SK-N-SH (cell line): ENCODE results near the gene RNF180. TPM values are rescaled to one million over a fixed set of nuclear protein-coding genes. Genes with fewer than 3 reads are reported as not detected.

Source experiments
- CTCF ChIA-PET: fragments of 300-600, 350-600 bp; formaldehyde crosslinking; extraction: SDS; loops from one replicate; lab custom pipeline; 2021; lab: Yijun Ruan, JAX
- POLR2A ChIA-PET: fragments of 350-600 bp; sonication (Branson Sonifier 250); formaldehyde crosslinking; extraction: SDS; loops from one replicate; lab custom pipeline; 2020; ENCODE audit warnings: antibody characterized with exemption, inconsistent platforms; lab: Yijun Ruan, JAX
- DNase-seq: peaks from one replicate; pipeline ENCODE4 v3.0.0; 2012
- H2AFZ ChIP-seq: fragments of 200-600 bp; sonication (generic); 2 replicates; pipeline ENCODE4 v1.8.1; 2016; ENCODE audit warnings: antibody characterized with exemption, mild to moderate bottlenecking, low read depth
- H3F3A ChIP-seq: fragments of 200-600 bp; sonication (generic); replicated peaks from 2 replicates; pipeline ENCODE3; 2016; ENCODE audit warnings: antibody characterized with exemption, mild to moderate bottlenecking; ENCODE audit not compliant: insufficient read depth
- H3K27ac ChIP-seq, 2 experiments: fragments of 200-500 bp in 1 of 2; fragments of 200-600 bp in 1 of 2; sonication (Bioruptor generic) in 1 of 2; sonication (generic), shearing (Covaris generic) in 1 of 2; 2 replicates each; pipeline versions ENCODE4 v1.5.1 to v1.6.1; 2014 to 2016; ENCODE audit warnings: low read depth in 2 of 2, inconsistent platforms in 1 of 2, low read length in 1 of 2, mild to moderate bottlenecking in 1 of 2, mixed read lengths in 1 of 2
- H3K27me3 ChIP-seq: fragments of 200-600 bp; sonication (generic), shearing (Covaris generic); 2 replicates; pipeline ENCODE4 v1.6.1; 2016; ENCODE audit warnings: mixed run types; ENCODE audit not compliant: insufficient read depth
- H3K36me3 ChIP-seq, 2 experiments: fragments of 200-500 bp in 1 of 2; fragments of 200-600 bp in 1 of 2; sonication (Bioruptor generic) in 1 of 2; sonication (generic) in 1 of 2; replicated peaks in 1 of 2; 2 replicates each; pipeline versions ENCODE3 to v1.5.1; 2014 to 2016; ENCODE audit warnings: low read length in 1 of 2, mild to moderate bottlenecking in 1 of 2; ENCODE audit not compliant: insufficient read depth in 2 of 2, control insufficient read depth in 1 of 2
- H3K4me1 ChIP-seq, 2 experiments: fragments of 200-500 bp in 1 of 2; fragments of 200-600 bp in 1 of 2; sonication (Bioruptor generic) in 1 of 2; sonication (generic), shearing (Covaris generic) in 1 of 2; 2 replicates each; pipeline versions ENCODE4 v1.5.1 to v1.6.1; 2014 to 2016; ENCODE audit warnings: low read depth in 1 of 2, low read length in 1 of 2, mixed run types in 1 of 2; ENCODE audit not compliant: insufficient read depth in 2 of 2, control insufficient read depth in 1 of 2
- H3K4me2 ChIP-seq: fragments of 200-600 bp; sonication (generic), shearing (Covaris generic); 2 replicates; pipeline ENCODE4 v1.6.1; 2017; ENCODE audit warnings: mixed run types
- H3K4me3 ChIP-seq, 2 experiments: fragments of 200-500 bp in 1 of 2; fragments of 200-600 bp in 1 of 2; sonication (Bioruptor generic) in 1 of 2; sonication (generic), shearing (Covaris generic) in 1 of 2; 2 replicates each; pipeline versions ENCODE4 v1.5.1 to v1.8.1; 2014 to 2016; ENCODE audit warnings: low read depth in 2 of 2, inconsistent platforms in 1 of 2, low read length in 1 of 2, mild to moderate bottlenecking in 1 of 2, mixed read lengths in 1 of 2, moderate library complexity in 1 of 2
- H3K79me2 ChIP-seq: fragments of 200-600 bp; sonication (generic); 2 replicates; pipeline ENCODE4 v1.8.1; 2017; ENCODE audit warnings: mild to moderate bottlenecking; ENCODE audit not compliant: insufficient read depth
- H3K9ac ChIP-seq: fragments of 200-600 bp; sonication (generic); 2 replicates; pipeline ENCODE4 v1.6.1; 2017; ENCODE audit warnings: mixed run types
- H3K9me2 ChIP-seq: fragments of 200-600 bp; sonication (generic); 2 replicates; pipeline ENCODE4 v1.6.1; 2017; ENCODE audit warnings: mixed run types
- H3K9me3 ChIP-seq: fragments of 200-600 bp; sonication (generic); 2 replicates; pipeline ENCODE4 v1.6.1; 2017; ENCODE audit warnings: mixed run types, mild to moderate bottlenecking, moderate library complexity
- H4K20me1 ChIP-seq: fragments of 200-600 bp; sonication (generic); 2 replicates; pipeline ENCODE4 v1.6.1; 2017; ENCODE audit warnings: mild to moderate bottlenecking, mixed run types; ENCODE audit not compliant: insufficient read depth
- FOXM1 ChIP-seq: IDR thresholded peaks from 2 replicates; pipeline ENCODE4 v1.4.0; 2012; ENCODE audit warnings: low read depth, mild to moderate bottlenecking
- NRF1 ChIP-seq: IDR thresholded peaks from 2 replicates; pipeline ENCODE4 v1.6.1; 2012; ENCODE audit warnings: low read depth, mild to moderate bottlenecking, low read length
- POLR2AphosphoS5 ChIP-seq: IDR thresholded peaks from 2 replicates; pipeline ENCODE4 v1.6.1; 2012; ENCODE audit warnings: low read depth, low read length
- RCOR1 ChIP-seq: fragments of 150-350 bp; IDR thresholded peaks from 2 replicates; pipeline ENCODE4 v1.6.1; 2017; ENCODE audit warnings: antibody characterized with exemption, low read length
- WGBS: methylation state at CpG from one replicate; pipeline ENCODE4 v1.1.6; 2017; ENCODE audit warnings: low lambda C conversion rate; 5-methylcytosine and 5-hydroxymethylcytosine counted together
- polyA plus RNA-seq, 3 experiments: library from polyadenylated mRNA; depleted of rRNA; stranded (reverse); fragments of >200 nt; gene quantifications; 2 replicates each; pipeline ENCODE4 v1.2.3, GENCODE V29; 2012
- TF ChIP-seq, protein P1 (sequence below): IDR thresholded peaks from 2 replicates; pipeline ENCODE4 v1.4.0; 2012; ENCODE audit warnings: low read depth, borderline replicate concordance
- TF ChIP-seq, protein P2 (sequence below): IDR thresholded peaks from 2 replicates; pipeline ENCODE4 v1.4.0; 2012; ENCODE audit warnings: low read depth
- TF ChIP-seq, protein P3 (sequence below): IDR thresholded peaks from 2 replicates; pipeline ENCODE4 v1.4.0; 2012; ENCODE audit warnings: low read depth, borderline replicate concordance
- TF ChIP-seq, protein P4 (sequence below): fragments of 200-600 bp; sonication (generic); IDR thresholded peaks from 2 replicates; pipeline ENCODE4 v1.6.1; 2017; ENCODE audit warnings: antibody characterized with exemption, mild to moderate bottlenecking, moderate library complexity
- TF ChIP-seq, protein P5 (sequence below): IDR thresholded peaks from 2 replicates; pipeline ENCODE4 v1.6.1; 2012; ENCODE audit warnings: mild to moderate bottlenecking, low read depth, low read length, moderate library complexity

The RNF180 gene
- polyA plus RNA-seq, 1 of the 3 experiments (the other 2 are of a cell fraction) = 0.02 TPM

DNA sequence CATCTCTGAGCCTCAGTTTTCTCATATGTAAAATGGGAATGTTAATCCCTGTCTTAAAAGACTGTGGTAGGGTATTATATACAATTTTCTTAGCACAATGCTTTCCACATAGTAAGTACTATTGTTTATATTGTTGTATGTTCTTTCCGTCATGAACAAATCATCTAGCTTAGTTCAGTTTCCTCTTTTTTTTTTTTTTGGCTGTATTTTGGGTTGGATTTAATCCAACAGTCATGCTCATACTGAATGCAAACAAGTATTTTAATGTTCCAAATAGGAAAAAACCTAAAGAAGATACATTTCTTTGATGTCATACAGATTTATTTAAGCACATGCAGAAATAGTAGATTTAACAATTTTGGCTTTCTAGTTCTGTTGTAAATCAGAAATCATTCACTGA is 95.1 kb downstream of the RNF180 start:
- CTCF ChIA-PET = interaction anchor here (1.2 kb wide), 1 partner anchor 10 kb away, joined by 3 read pairs; no protein-coding TSS in a partner anchor
- POLR2A ChIA-PET = no interaction called here

More for the DNA sequence above, 95.1 kb downstream of the RNF180 start:
- Histone ChIP-seq H3K4me3 (no peak overlapping the region), H3K27ac (no peak overlapping the region), H3K9ac (no peak overlapping the region), H3K9me3 (no peaks in the 10 kb centered on the region), H3K4me1 (no peaks in the 10 kb centered on the region), H2AFZ (no peak overlapping the region), H3K79me2 (no peaks in the 10 kb centered on the region), H3K27me3 (no peaks in the 10 kb centered on the region), H3K4me2 (no peak overlapping the region), H3F3A (no peaks in the 10 kb centered on the region), H3K36me3 (no peaks in the 10 kb centered on the region), H3K9me2 (no peaks in the 10 kb centered on the region), H4K20me1 (no peaks in the 10 kb centered on the region)
- WGBS = 7% methylated on average over 1 of the region's 1 CpG
- DNase-seq = no peak
- TF ChIP-seq, protein P1, sequence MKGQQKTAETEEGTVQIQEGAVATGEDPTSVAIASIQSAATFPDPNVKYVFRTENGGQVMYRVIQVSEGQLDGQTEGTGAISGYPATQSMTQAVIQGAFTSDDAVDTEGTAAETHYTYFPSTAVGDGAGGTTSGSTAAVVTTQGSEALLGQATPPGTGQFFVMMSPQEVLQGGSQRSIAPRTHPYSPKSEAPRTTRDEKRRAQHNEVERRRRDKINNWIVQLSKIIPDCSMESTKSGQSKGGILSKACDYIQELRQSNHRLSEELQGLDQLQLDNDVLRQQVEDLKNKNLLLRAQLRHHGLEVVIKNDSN = no peak
- no peak for TF ChIP-seq NRF1
- TF ChIP-seq RCOR1 = no peak
- TF ChIP-seq, protein P2, sequence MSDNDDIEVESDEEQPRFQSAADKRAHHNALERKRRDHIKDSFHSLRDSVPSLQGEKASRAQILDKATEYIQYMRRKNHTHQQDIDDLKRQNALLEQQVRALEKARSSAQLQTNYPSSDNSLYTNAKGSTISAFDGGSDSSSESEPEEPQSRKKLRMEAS = no peak
- TF ChIP-seq, protein P3, sequence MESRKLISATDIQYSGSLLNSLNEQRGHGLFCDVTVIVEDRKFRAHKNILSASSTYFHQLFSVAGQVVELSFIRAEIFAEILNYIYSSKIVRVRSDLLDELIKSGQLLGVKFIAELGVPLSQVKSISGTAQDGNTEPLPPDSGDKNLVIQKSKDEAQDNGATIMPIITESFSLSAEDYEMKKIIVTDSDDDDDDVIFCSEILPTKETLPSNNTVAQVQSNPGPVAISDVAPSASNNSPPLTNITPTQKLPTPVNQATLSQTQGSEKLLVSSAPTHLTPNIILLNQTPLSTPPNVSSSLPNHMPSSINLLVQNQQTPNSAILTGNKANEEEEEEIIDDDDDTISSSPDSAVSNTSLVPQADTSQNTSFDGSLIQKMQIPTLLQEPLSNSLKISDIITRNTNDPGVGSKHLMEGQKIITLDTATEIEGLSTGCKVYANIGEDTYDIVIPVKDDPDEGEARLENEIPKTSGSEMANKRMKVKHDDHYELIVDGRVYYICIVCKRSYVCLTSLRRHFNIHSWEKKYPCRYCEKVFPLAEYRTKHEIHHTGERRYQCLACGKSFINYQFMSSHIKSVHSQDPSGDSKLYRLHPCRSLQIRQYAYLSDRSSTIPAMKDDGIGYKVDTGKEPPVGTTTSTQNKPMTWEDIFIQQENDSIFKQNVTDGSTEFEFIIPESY = no peak
- TF ChIP-seq FOXM1 = no peak
- no peak for TF ChIP-seq POLR2AphosphoS5
- TF ChIP-seq, protein P4, sequence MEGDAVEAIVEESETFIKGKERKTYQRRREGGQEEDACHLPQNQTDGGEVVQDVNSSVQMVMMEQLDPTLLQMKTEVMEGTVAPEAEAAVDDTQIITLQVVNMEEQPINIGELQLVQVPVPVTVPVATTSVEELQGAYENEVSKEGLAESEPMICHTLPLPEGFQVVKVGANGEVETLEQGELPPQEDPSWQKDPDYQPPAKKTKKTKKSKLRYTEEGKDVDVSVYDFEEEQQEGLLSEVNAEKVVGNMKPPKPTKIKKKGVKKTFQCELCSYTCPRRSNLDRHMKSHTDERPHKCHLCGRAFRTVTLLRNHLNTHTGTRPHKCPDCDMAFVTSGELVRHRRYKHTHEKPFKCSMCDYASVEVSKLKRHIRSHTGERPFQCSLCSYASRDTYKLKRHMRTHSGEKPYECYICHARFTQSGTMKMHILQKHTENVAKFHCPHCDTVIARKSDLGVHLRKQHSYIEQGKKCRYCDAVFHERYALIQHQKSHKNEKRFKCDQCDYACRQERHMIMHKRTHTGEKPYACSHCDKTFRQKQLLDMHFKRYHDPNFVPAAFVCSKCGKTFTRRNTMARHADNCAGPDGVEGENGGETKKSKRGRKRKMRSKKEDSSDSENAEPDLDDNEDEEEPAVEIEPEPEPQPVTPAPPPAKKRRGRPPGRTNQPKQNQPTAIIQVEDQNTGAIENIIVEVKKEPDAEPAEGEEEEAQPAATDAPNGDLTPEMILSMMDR = no peak
- TF ChIP-seq, protein P5, sequence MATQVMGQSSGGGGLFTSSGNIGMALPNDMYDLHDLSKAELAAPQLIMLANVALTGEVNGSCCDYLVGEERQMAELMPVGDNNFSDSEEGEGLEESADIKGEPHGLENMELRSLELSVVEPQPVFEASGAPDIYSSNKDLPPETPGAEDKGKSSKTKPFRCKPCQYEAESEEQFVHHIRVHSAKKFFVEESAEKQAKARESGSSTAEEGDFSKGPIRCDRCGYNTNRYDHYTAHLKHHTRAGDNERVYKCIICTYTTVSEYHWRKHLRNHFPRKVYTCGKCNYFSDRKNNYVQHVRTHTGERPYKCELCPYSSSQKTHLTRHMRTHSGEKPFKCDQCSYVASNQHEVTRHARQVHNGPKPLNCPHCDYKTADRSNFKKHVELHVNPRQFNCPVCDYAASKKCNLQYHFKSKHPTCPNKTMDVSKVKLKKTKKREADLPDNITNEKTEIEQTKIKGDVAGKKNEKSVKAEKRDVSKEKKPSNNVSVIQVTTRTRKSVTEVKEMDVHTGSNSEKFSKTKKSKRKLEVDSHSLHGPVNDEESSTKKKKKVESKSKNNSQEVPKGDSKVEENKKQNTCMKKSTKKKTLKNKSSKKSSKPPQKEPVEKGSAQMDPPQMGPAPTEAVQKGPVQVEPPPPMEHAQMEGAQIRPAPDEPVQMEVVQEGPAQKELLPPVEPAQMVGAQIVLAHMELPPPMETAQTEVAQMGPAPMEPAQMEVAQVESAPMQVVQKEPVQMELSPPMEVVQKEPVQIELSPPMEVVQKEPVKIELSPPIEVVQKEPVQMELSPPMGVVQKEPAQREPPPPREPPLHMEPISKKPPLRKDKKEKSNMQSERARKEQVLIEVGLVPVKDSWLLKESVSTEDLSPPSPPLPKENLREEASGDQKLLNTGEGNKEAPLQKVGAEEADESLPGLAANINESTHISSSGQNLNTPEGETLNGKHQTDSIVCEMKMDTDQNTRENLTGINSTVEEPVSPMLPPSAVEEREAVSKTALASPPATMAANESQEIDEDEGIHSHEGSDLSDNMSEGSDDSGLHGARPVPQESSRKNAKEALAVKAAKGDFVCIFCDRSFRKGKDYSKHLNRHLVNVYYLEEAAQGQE = no peak
